Neuronal stem cell (in vitro differentiated cells): Measurements from ENCODE around the gene TXNDC16.

Experiments
- DNase-seq: peaks from one replicate; pipeline ENCODE4 v3.0.0-alpha.2; 2013; ENCODE audit warnings: low spot score
- H2AFZ ChIP-seq: one replicate; pipeline ENCODE4 v1.6.1; 2013; ENCODE audit warnings: mild to moderate bottlenecking, low read length, inconsistent platforms
- H2AK5ac ChIP-seq: 2 replicates; pipeline ENCODE4 v1.6.1; 2013; ENCODE audit warnings: low read depth, mild to moderate bottlenecking, inconsistent platforms, low read length, moderate library complexity, mixed read lengths
- H2BK120ac ChIP-seq: 2 replicates; pipeline ENCODE4 v1.6.1; 2013; ENCODE audit warnings: low read depth, mild to moderate bottlenecking, inconsistent platforms, low read length, moderate library complexity, mixed read lengths
- H2BK12ac ChIP-seq: one replicate; pipeline ENCODE4 v1.6.1; 2013; ENCODE audit warnings: low read length, inconsistent platforms
- H2BK15ac ChIP-seq: 2 replicates; pipeline ENCODE4 v1.6.1; 2013; ENCODE audit warnings: mild to moderate bottlenecking, low read length, inconsistent platforms, mixed read lengths
- H2BK5ac ChIP-seq: one replicate; pipeline ENCODE4 v1.6.1; 2013; ENCODE audit warnings: inconsistent platforms, mild to moderate bottlenecking, low read length, moderate library complexity
- H3K14ac ChIP-seq: one replicate; pipeline ENCODE4 v1.6.1; 2013; ENCODE audit warnings: low read length, inconsistent platforms
- H3K18ac ChIP-seq: 2 replicates; pipeline ENCODE4 v1.6.1; 2013; ENCODE audit warnings: low read length, inconsistent platforms
- H3K23ac ChIP-seq: 2 replicates; pipeline ENCODE4 v1.6.1; 2013; ENCODE audit warnings: low read depth, mild to moderate bottlenecking, mixed read lengths, low read length, inconsistent platforms; ENCODE audit not compliant: poor library complexity
- H3K27ac ChIP-seq: replicated peaks from 3 replicates; pipeline ENCODE4 v1.5.1; 2013; ENCODE audit warnings: low read length, inconsistent platforms
- H3K27me3 ChIP-seq, 3 experiments: 2 replicates each; pipeline ENCODE4 v1.6.1; 2013; ENCODE audit warnings: low read length in 3 of 3, mild to moderate bottlenecking in 2 of 3, inconsistent platforms in 1 of 3, low read depth in 1 of 3, mixed read lengths in 1 of 3, moderate library complexity in 1 of 3; ENCODE audit not compliant: control insufficient read depth in 3 of 3, insufficient read depth in 3 of 3
- H3K36me3 ChIP-seq, 2 donors: replicated peaks in 1 of 2; 2 replicates each; pipeline ENCODE4 v1.6.1; 2013; ENCODE audit warnings: low read length in 2 of 2; ENCODE audit not compliant: control insufficient read depth in 2 of 2, insufficient read depth in 2 of 2
- H3K4ac ChIP-seq: 2 replicates; pipeline ENCODE4 v1.6.1; 2013; ENCODE audit warnings: inconsistent platforms, mild to moderate bottlenecking, low read length, moderate library complexity
- H3K4me1 ChIP-seq, 2 donors: 1 replicate in 1 of 2; 2 replicates in 1 of 2; pipeline ENCODE4 v1.6.1; 2013; ENCODE audit warnings: low read length in 2 of 2, low read depth in 1 of 2; ENCODE audit not compliant: control insufficient read depth in 2 of 2, insufficient read depth in 1 of 2
- H3K4me2 ChIP-seq: one replicate; pipeline ENCODE4 v1.6.1; 2013; ENCODE audit warnings: mild to moderate bottlenecking, low read length, inconsistent platforms; ENCODE audit not compliant: insufficient read depth, poor library complexity, severe bottlenecking
- H3K4me3 ChIP-seq, 2 donors: 2 replicates each; pipeline ENCODE4 v1.5.1; 2013; ENCODE audit warnings: low read length in 2 of 2, mild to moderate bottlenecking in 2 of 2, inconsistent platforms in 1 of 2, moderate library complexity in 1 of 2
- H3K79me1 ChIP-seq: one replicate; pipeline ENCODE4 v1.6.1; 2013; ENCODE audit warnings: low read depth, mild to moderate bottlenecking, inconsistent platforms, low read length, moderate library complexity
- H3K9ac ChIP-seq: one replicate; pipeline ENCODE4 v1.6.1; 2013; ENCODE audit warnings: mild to moderate bottlenecking, low read depth, low read length, inconsistent platforms; ENCODE audit not compliant: poor library complexity
- H3K9me3 ChIP-seq, 2 donors: replicated peaks in 1 of 2; 2 replicates each; pipeline versions ENCODE3 to v1.6.1; 2013; ENCODE audit warnings: low read length in 2 of 2, mild to moderate bottlenecking in 2 of 2, inconsistent platforms in 1 of 2, low read depth in 1 of 2, mixed read lengths in 1 of 2, moderate library complexity in 1 of 2; ENCODE audit not compliant: control insufficient read depth in 2 of 2, insufficient read depth in 1 of 2
- H4K8ac ChIP-seq: one replicate; pipeline ENCODE4 v1.6.1; 2013; ENCODE audit warnings: low read depth, mild to moderate bottlenecking, inconsistent platforms, low read length, moderate library complexity
- H4K91ac ChIP-seq: one replicate; pipeline ENCODE4 v1.6.1; 2013; ENCODE audit warnings: low read length, low read depth, mild to moderate bottlenecking, inconsistent platforms; ENCODE audit not compliant: poor library complexity
- WGBS, 2 donors: extraction: QIAGEN DNeasy Blood & Tissue Kit; methylation state at CpG; one replicate each; pipeline ENCODE4 v1.1.7; 2013; ENCODE audit warnings: missing lambda C conversion rate in 2 of 2, mixed read lengths in 1 of 2; ENCODE audit not compliant: insufficient read length in 2 of 2, insufficient replicate concordance in 1 of 2; ENCODE audit errors: extremely low coverage in 2 of 2; 5-methylcytosine and 5-hydroxymethylcytosine counted together

Gene TXNDC16

GRCh38 chr14:52422650-52423356 lies 129.5 kb downstream of the TXNDC16 start:
- Histone ChIP-seq H3K23ac (no peak overlapping the region), H3K27me3 (no peaks in the 10 kb centered on the region), H2BK12ac (no peak overlapping the region), H3K9me3 (no peaks in the 10 kb centered on the region), H3K4ac (no peak overlapping the region), H2BK15ac (no peak overlapping the region), H3K79me1 (no peaks in the 10 kb centered on the region), H3K18ac (no peak overlapping the region), H3K9ac (no peak overlapping the region), H3K36me3 (no peaks in the 10 kb centered on the region), H2AK5ac (no peak overlapping the region), H2AFZ (no peak overlapping the region), H2BK120ac (no peak overlapping the region), H3K4me1 (no peaks in the 10 kb centered on the region), H4K91ac (no peak overlapping the region), H4K8ac (no peak overlapping the region), H3K27ac (no peak overlapping the region), H2BK5ac (no peak overlapping the region), H3K14ac (no peak overlapping the region), H3K4me2 (no peak overlapping the region), H3K4me3 (no peak overlapping the region)
- no peak for DNase-seq
- no CpG with 5 or more reads among the region's 2 CpGs for WGBS, 2 donors

GRCh38 chr14:52417139-52417538 lies 135.2 kb downstream of the TXNDC16 start:
- WGBS, 2 donors, result no CpG with 5 or more reads among the region's 2 CpGs

GRCh38 chr14:52413729-52414408 lies 138.4 kb downstream of the TXNDC16 start:
- Histone ChIP-seq H3K9me3 (no peaks in the 10 kb centered on the region), H2BK120ac (no peak overlapping the region), H3K27ac (no peak overlapping the region), H3K27me3 (no peaks in the 10 kb centered on the region), H3K23ac (no peak overlapping the region), H3K14ac (no peak overlapping the region), H2BK15ac (no peak overlapping the region), H3K36me3 (no peaks in the 10 kb centered on the region), H2AK5ac (no peak overlapping the region), H3K79me1 (no peaks in the 10 kb centered on the region), H2BK5ac (no peak overlapping the region), H4K91ac (no peak overlapping the region), H3K4ac (no peak overlapping the region), H3K18ac (no peak overlapping the region), H3K9ac (no peak overlapping the region), H4K8ac (no peak overlapping the region), H2BK12ac (no peak overlapping the region), H3K4me3 (no peak overlapping the region), H3K4me1 (peaks cover 0 to 1% of the 10 kb centered on the region in 2 donors), H3K4me2 (no peak overlapping the region), H2AFZ (no peak overlapping the region)
- no CpG with 5 or more reads among the region's 7 CpGs for WGBS, 2 donors
- no peak for DNase-seq

More at GRCh38 chr14:52417139-52417538, 135.2 kb downstream of the TXNDC16 start:
- H3K4me3 ChIP-seq, result no peak overlapping the region
- H3K18ac ChIP-seq, result no peak overlapping the region
- H3K9me3 ChIP-seq, result no peaks in the 10 kb centered on the region
- no peak overlapping the region for H4K8ac ChIP-seq
- no peak overlapping the region for H3K9ac ChIP-seq
- H3K79me1 ChIP-seq, result no peaks in the 10 kb centered on the region
- no peak overlapping the region for H3K27ac ChIP-seq
- no peaks in the 10 kb centered on the region for H3K27me3 ChIP-seq
- no peak overlapping the region for H4K91ac ChIP-seq
- no peak overlapping the region for H3K14ac ChIP-seq
- H2AFZ ChIP-seq, result no peak overlapping the region
- H2BK15ac ChIP-seq, result no peak overlapping the region
- no peak overlapping the region for H2BK120ac ChIP-seq
- no peak overlapping the region for H2BK12ac ChIP-seq
- H2AK5ac ChIP-seq, result no peak overlapping the region
- no peak for DNase-seq
- no peaks in the 10 kb centered on the region for H3K4me1 ChIP-seq
- no peaks in the 10 kb centered on the region for H3K36me3 ChIP-seq
- H2BK5ac ChIP-seq, result no peak overlapping the region
- H3K4ac ChIP-seq, result no peak overlapping the region
- H3K4me2 ChIP-seq, result no peak overlapping the region
- H3K23ac ChIP-seq, result no peak overlapping the region

- Histone ChIP-seq H2AFZ (no peak overlapping the region), H2BK12ac (no peak overlapping the region), H3K27ac (no peak overlapping the region), H3K4me3 (no peak overlapping the region), H3K9me3 (no peaks in the 10 kb centered on the region), H3K4me1 (peaks cover 0 to 1% of the 10 kb centered on the region in 2 donors), H3K18ac (no peak overlapping the region), H4K91ac (no peak overlapping the region), H3K27me3 (no peaks in the 10 kb centered on the region), H4K8ac (no peak overlapping the region), H2AK5ac (no peak overlapping the region), H3K4me2 (no peak overlapping the region), H3K4ac (no peak overlapping the region), H2BK15ac (no peak overlapping the region), H3K9ac (no peak overlapping the region), H3K79me1 (no peaks in the 10 kb centered on the region), H3K23ac (no peak overlapping the region), H2BK120ac (no peak overlapping the region), H2BK5ac (no peak overlapping the region), H3K36me3 (no peaks in the 10 kb centered on the region), H3K14ac (no peak overlapping the region)
- DNase-seq, result no peak
- no CpG with 5 or more reads among the region's 1 CpG for WGBS, 2 donors
These were observed 139.9 kb downstream of the TXNDC16 start for GRCh38 chr14:52412426-52412825.
